ENCODE results near the gene CRYL1. TPM values are rescaled to one million over a fixed set of nuclear protein-coding genes. Genes with fewer than 3 reads are reported as not detected.
A peak's percentile ranks its signal among the peaks of the same experiment; 100 is the strongest.

Gene CRYL1
- total and polyA plus RNA-seq, 2 of the 8 experiments (the other 6 are each of a cell fraction or from before 2014, with no cell fraction given) = 1.9 to 6.4 TPM

- WGBS, 2 experiments (ENCODE audit: extremely low coverage in 1 of 2, insufficient coverage in 1 of 2, insufficient read length in 1 of 2, insufficient replicate concordance in 2 of 2, low coverage in 1 of 2, low lambda C conversion rate in 2 of 2, missing lambda C conversion rate in 1 of 2) = 84% methylated on average over 10 of the region's 26 CpGs; no CpG with 5 or more reads in 1 of the 2 experiments
- no peak overlapping the region for H4K91ac ChIP-seq (replicated peaks; ENCODE audit: insufficient read length, low read length)
- H3K27me3 ChIP-seq (replicated peaks in 1 of 4; ENCODE audit: control insufficient read depth in 3 of 4, extremely low read depth in 1 of 4, insufficient read depth in 3 of 4, low read length in 3 of 4) = no peaks in the 10 kb centered on the region
- H3K18ac ChIP-seq (ENCODE audit: extremely low read depth, low read length) = peak overlapping the region; percentile 48; the same call in 1 of the 2 replicates
- H2AK5ac ChIP-seq (ENCODE audit: low read depth, low read length) = no peak overlapping the region
- no peak overlapping the region for H3K23ac ChIP-seq (ENCODE audit: insufficient read length)
- no peak overlapping the region for H3K4me3 ChIP-seq (ENCODE audit: extremely low read depth in 1 of 4, insufficient read depth in 2 of 4, low read depth in 3 of 4, low read length in 4 of 4)
- H3K23me2 ChIP-seq (ENCODE audit: low read depth, low read length) = peaks cover 21% of the 10 kb centered on the region
- CTCF ChIA-PET (ENCODE audit: partially characterized antibody) = no interaction called here
- H4K5ac ChIP-seq (ENCODE audit: insufficient read length, low read depth, low read length) = no peak overlapping the region
- H3K79me2 ChIP-seq (ENCODE audit: control insufficient read depth in 1 of 2, insufficient read depth in 2 of 2, low read length in 2 of 2) = no peaks in the 10 kb centered on the region
- H2AFZ ChIP-seq (ENCODE audit: low read length) = no peak overlapping the region
- FAIRE-seq (no peak), DNase-seq (ENCODE audit: low read depth in 1 of 2, low spot score in 2 of 2) (no peak)
- H2BK12ac ChIP-seq (ENCODE audit: low read depth, low read length) = peak overlapping the region; percentile 33; the same call in 1 of the 2 replicates
- no peaks in the 10 kb centered on the region; a peak in 1 of 4 replicates for H3K9me3 ChIP-seq (ENCODE audit: insufficient read depth in 2 of 2, low read depth in 1 of 2, low read length in 1 of 2)
- H2BK5ac ChIP-seq (ENCODE audit: low read depth, low read length) = no peak overlapping the region
- no peaks in the 10 kb centered on the region; a peak in 1 of 8 replicates for H3K36me3 ChIP-seq (ENCODE audit: control insufficient read depth in 2 of 4, insufficient read depth in 4 of 4, low read length in 3 of 4)
- H2BK20ac ChIP-seq (ENCODE audit: low read length) = no peak overlapping the region
- no peak overlapping the region for H3K4ac ChIP-seq (replicated peaks; ENCODE audit: insufficient read length, low read depth, low read length)
- no peak overlapping the region for H3K4me2 ChIP-seq (ENCODE audit: insufficient read depth in 1 of 2, low read depth in 2 of 2, low read length in 2 of 2)
- no peak overlapping the region for H3K14ac ChIP-seq (ENCODE audit: insufficient read length)
- H3K56ac ChIP-seq (replicated peaks; ENCODE audit: insufficient read length, low read depth, low read length) = no peak overlapping the region
- no peaks in the 10 kb centered on the region for H3K79me1 ChIP-seq (ENCODE audit: low read depth, low read length)
- no peak overlapping the region for H4K8ac ChIP-seq (ENCODE audit: extremely low read depth, insufficient read depth, low read length)
- H2BK120ac ChIP-seq (replicated peaks; ENCODE audit: low read depth, low read length) = no peak overlapping the region
- no peak overlapping the region for H3K27ac ChIP-seq (ENCODE audit: low read depth, low read length)
- peaks cover 0 to 3% (median 0%) of the 10 kb centered on the region in 4 experiments; a peak in 1 of 7 replicates for H3K4me1 ChIP-seq (replicated peaks in 1 of 4; ENCODE audit: control insufficient read depth in 3 of 4, insufficient read depth in 4 of 4, low read length in 3 of 4)
- no peak overlapping the region for H2BK15ac ChIP-seq (ENCODE audit: low read length)
- POLR2A ChIA-PET (ENCODE audit: partially characterized antibody) = no interaction called here
- peaks cover 0 to 19% of the 10 kb centered on the region in 2 experiments for H4K20me1 ChIP-seq (replicated peaks in 1 of 2; ENCODE audit: control insufficient read depth in 1 of 2, insufficient read depth in 2 of 2, low read length in 2 of 2)
- H3K9ac ChIP-seq (replicated peaks in 1 of 4; ENCODE audit: extremely low read depth in 1 of 4, low read depth in 3 of 4, low read length in 3 of 4) = no peak overlapping the region
- no peak for TF ChIP-seq SIN3A (conservative IDR thresholded peaks at IDR 0.05 in 1 of 2, IDR thresholded peaks at IDR 0.05 in 1 of 2; ENCODE audit: low read depth in 1 of 2, low read length in 2 of 2)
- TF ChIP-seq BCL11A (IDR thresholded peaks at IDR 0.05; ENCODE audit: low read depth in 2 of 2, low read length in 2 of 2) = no peak
- no peak for TF ChIP-seq TEAD4 (IDR thresholded peaks at IDR 0.05; ENCODE audit: low read depth, low read length)
- no peak for TF ChIP-seq SRF (IDR thresholded peaks at IDR 0.05; ENCODE audit: low read depth, low read length)
- TF ChIP-seq SIX5 (IDR thresholded peaks at IDR 0.05; ENCODE audit: low read depth, low read length) = no peak
- TF ChIP-seq POLR2A (IDR thresholded peaks at IDR 0.05; ENCODE audit: control extremely low read depth in 1 of 2, low read depth in 2 of 2, low read length in 2 of 2) = no peak
- TF ChIP-seq, protein P1, sequence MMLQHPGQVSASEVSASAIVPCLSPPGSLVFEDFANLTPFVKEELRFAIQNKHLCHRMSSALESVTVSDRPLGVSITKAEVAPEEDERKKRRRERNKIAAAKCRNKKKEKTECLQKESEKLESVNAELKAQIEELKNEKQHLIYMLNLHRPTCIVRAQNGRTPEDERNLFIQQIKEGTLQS (IDR thresholded peaks at IDR 0.05; ENCODE audit: insufficient read depth, low read depth, low read length) = no peak
Measured at GRCh38 chr13:20390526-20391175, 135.0 kb downstream of the CRYL1 start.
